IMR-90 (cell line): ENCODE results near the gene DUSP7.

Experiments
- BHLHE40 ChIP-seq: fragments of 150-350 bp; IDR thresholded peaks from 2 replicates; pipeline ENCODE4 v1.6.1; 2016; ENCODE audit warnings: mild to moderate bottlenecking, low read depth, low read length
- CEBPB ChIP-seq: IDR thresholded peaks from 2 replicates; pipeline ENCODE4 v1.6.1; 2012; ENCODE audit warnings: low read depth, low read length, improper control_type of control experiment
- CHD1 ChIP-seq: IDR thresholded peaks from 2 replicates; pipeline ENCODE4 v1.6.1; 2012; ENCODE audit warnings: low read depth, low read length, improper control_type of control experiment
- MAFK ChIP-seq: IDR thresholded peaks from 2 replicates; pipeline ENCODE4 v1.6.1; 2012; ENCODE audit warnings: low read depth, low read length, improper control_type of control experiment
- MAZ ChIP-seq: IDR thresholded peaks from 2 replicates; pipeline ENCODE4 v1.6.1; 2012; ENCODE audit warnings: low read depth, mild to moderate bottlenecking, low read length, improper control_type of control experiment, moderate library complexity, borderline replicate concordance
- MXI1 ChIP-seq: IDR thresholded peaks from 2 replicates; pipeline ENCODE4 v1.6.1; 2012; ENCODE audit warnings: low read depth, mild to moderate bottlenecking, low read length, moderate library complexity, borderline replicate concordance
- NFE2L2 ChIP-seq: fragments of 150-350 bp; IDR thresholded peaks from 2 replicates; pipeline ENCODE4 v1.6.1; 2016; ENCODE audit warnings: low read depth, mild to moderate bottlenecking, low read length
- POLR2A ChIP-seq: IDR thresholded peaks from 2 replicates; pipeline ENCODE4 v1.6.1; 2012; ENCODE audit warnings: mild to moderate bottlenecking, low read depth, low read length
- RAD21 ChIP-seq: IDR thresholded peaks from 2 replicates; pipeline ENCODE4 v1.6.1; 2012; ENCODE audit warnings: low read length, improper control_type of control experiment
- RCOR1 ChIP-seq: IDR thresholded peaks from 2 replicates; pipeline ENCODE4 v1.6.1; 2012; ENCODE audit warnings: mild to moderate bottlenecking, low read length, improper control_type of control experiment; ENCODE audit not compliant: insufficient replicate concordance
- RFX5 ChIP-seq: IDR thresholded peaks from 2 replicates; pipeline ENCODE4 v1.8.0; 2012; ENCODE audit warnings: low read depth, mild to moderate bottlenecking, low read length, moderate library complexity
- SMC3 ChIP-seq: fragments of 150-350 bp; IDR thresholded peaks from 2 replicates; pipeline ENCODE4 v1.6.1; 2016; ENCODE audit warnings: low read depth, mild to moderate bottlenecking, antibody characterized with exemption, low read length, moderate library complexity
- TF ChIP-seq, protein P1 (sequence below): conservative IDR thresholded peaks from 2 replicates; pipeline ENCODE4 v1.5.1; 2012; ENCODE audit warnings: mild to moderate bottlenecking, low read depth, low read length, improper control_type of control experiment

DNA sequence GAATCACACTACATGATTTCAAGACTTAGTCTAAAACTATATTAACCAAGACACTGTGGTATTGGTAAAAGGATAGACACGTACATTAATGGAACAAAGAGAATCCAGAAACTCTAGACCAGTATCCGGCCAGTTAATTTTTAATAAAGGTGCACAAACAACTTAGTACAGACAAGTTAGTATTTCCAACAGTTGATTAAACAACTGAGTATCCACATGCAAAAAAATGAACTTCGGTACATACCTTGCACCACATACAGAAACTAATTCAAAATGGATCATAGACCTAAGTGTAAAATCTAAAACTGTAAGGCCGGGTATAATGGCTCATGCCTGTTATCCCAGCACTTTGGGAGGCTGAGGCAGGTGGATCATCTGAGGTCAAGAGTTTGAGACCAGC is 46.6 kb upstream of the DUSP7 start:
- TF ChIP-seq, protein P1, sequence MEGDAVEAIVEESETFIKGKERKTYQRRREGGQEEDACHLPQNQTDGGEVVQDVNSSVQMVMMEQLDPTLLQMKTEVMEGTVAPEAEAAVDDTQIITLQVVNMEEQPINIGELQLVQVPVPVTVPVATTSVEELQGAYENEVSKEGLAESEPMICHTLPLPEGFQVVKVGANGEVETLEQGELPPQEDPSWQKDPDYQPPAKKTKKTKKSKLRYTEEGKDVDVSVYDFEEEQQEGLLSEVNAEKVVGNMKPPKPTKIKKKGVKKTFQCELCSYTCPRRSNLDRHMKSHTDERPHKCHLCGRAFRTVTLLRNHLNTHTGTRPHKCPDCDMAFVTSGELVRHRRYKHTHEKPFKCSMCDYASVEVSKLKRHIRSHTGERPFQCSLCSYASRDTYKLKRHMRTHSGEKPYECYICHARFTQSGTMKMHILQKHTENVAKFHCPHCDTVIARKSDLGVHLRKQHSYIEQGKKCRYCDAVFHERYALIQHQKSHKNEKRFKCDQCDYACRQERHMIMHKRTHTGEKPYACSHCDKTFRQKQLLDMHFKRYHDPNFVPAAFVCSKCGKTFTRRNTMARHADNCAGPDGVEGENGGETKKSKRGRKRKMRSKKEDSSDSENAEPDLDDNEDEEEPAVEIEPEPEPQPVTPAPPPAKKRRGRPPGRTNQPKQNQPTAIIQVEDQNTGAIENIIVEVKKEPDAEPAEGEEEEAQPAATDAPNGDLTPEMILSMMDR, result no peak
- TF ChIP-seq MXI1 (no peak), POLR2A (no peak), MAFK (no peak), RAD21 (no peak), SMC3 (no peak), MAZ (no peak), CEBPB (no peak), BHLHE40 (no peak), NFE2L2 (no peak), RCOR1 (no peak), RFX5 (no peak), CHD1 (no peak)
